NCI-H1436 treated with DMSO at 0.1 percent for 48 hours (cell line): Measurements from ENCODE around the gene UFSP2.

Experiments used
- DNase-seq: peaks from one replicate; lab custom pipeline; 2025; lab: John Stamatoyannopoulos, UW

Gene UFSP2

GRCh38 chr4:185352741-185353140, 73.0 kb downstream of the UFSP2 start:
- no peak for DNase-seq

DNA sequence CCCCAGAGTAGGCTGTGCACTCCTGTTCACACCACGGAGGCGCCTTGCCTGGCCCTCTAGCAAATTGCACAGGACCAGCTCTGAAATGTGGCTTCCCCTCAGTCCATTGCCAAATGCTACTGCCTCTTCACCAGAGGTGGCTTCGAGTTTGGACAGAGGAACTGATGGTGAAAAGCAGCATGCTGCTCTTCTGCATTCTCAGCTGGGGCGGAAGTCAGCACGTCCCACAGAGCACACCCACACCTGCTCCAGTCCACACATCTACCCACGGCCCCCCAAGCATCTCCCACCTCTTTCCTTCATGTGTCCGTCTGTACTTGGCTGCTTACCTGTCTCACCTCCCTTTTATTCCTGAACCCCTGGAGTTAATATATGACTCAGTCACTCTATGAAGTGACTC, 73.6 kb downstream of the UFSP2 start:
- DNase-seq = no peak

DNA sequence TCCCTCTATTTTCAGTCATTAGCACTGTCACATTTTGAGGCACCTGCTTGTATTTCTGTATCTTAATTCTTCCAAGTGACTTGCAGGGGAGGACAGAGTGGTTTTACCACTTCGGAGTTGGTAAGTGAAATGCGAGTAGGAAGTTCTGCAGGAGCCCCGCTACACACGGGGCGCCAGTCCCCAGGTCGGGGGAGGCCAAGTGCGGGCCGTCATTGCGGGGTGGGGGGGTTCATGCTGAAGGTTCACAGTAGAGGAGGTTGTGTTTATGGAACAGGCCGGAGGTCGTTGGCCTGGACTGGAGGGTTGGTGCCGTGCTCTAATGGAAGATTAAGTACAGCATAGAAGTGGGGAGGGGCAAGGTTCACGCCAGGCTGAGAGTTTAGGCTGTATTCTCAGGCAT, 74.1 kb downstream of the UFSP2 start:
- DNase-seq = no peak
